B cell (primary cell): ENCODE data around the gene SLC6A6. TPM values are rescaled to one million over a fixed set of nuclear protein-coding genes. Genes with fewer than 3 reads are reported as not detected.

Experiments
- ATAC-seq: fragments of 200-7000 bp; cut with Tn5 transposase; one replicate; pipeline ENCODE4 v1.10.0; 2021; ENCODE audit warnings: low read depth, mild to moderate bottlenecking, moderate number of reproducible peaks, moderate library complexity
- CTCF ChIA-PET: fragments of 350-600 bp; sonication (Branson Sonifier 250); formaldehyde crosslinking; loops from one replicate; lab custom pipeline; 2021; ENCODE audit warnings: antibody characterized with exemption, inconsistent platforms; lab: Charles Lee
- POLR2A ChIA-PET: fragments of 350-600 bp; sonication (Branson Sonifier 250); formaldehyde crosslinking; loops from one replicate; lab custom pipeline; 2021; ENCODE audit warnings: antibody characterized with exemption; lab: Charles Lee
- DNase-seq: peaks from one replicate; pipeline ENCODE4 v3.0.0; 2013
- H2AFZ ChIP-seq: 2 replicates; pipeline ENCODE4 v1.6.1; 2012; ENCODE audit warnings: mild to moderate bottlenecking, low read depth, low read length; ENCODE audit not compliant: insufficient read depth, poor library complexity, severe bottlenecking
- H3K27ac ChIP-seq, 2 donors: 1 replicate in 1 of 2; 2 replicates in 1 of 2; pipeline ENCODE4 v1.5.1; 2012 to 2013; ENCODE audit warnings: low read length in 2 of 2, mild to moderate bottlenecking in 2 of 2, moderate library complexity in 1 of 2
- H3K27me3 ChIP-seq, 4 experiments: fragments of 200-600 bp in 1 of 4; sonication (generic) in 1 of 4; replicated peaks in 1 of 4; 1 replicate in 2 of 4; 2 replicates in 2 of 4; pipeline versions ENCODE4 v1.6.1 to v1.7.0; 2013 to 2016; ENCODE audit warnings: low read length in 3 of 4, mild to moderate bottlenecking in 2 of 4, mixed read lengths in 1 of 4, moderate library complexity in 1 of 4; ENCODE audit not compliant: insufficient read depth in 4 of 4, control insufficient read depth in 3 of 4; ENCODE audit errors: control extremely low read depth in 1 of 4
- H3K36me3 ChIP-seq, 2 experiments: replicated peaks in 1 of 2; 1 replicate in 1 of 2; 2 replicates in 1 of 2; pipeline versions ENCODE4 v1.6.1 to v1.7.1; 2013; ENCODE audit warnings: low read length in 1 of 2; ENCODE audit not compliant: insufficient read depth in 2 of 2, control insufficient read depth in 1 of 2; ENCODE audit errors: control extremely low read depth in 1 of 2, extremely low read depth in 1 of 2
- H3K4me1 ChIP-seq, 2 donors: fragments of 200-600 bp in 1 of 2; sonication (generic) in 1 of 2; 1 replicate in 1 of 2; 2 replicates in 1 of 2; pipeline versions ENCODE4 v1.5.1 to v1.6.1; 2013 to 2017; ENCODE audit warnings: low read length in 2 of 2; ENCODE audit not compliant: control insufficient read depth in 2 of 2, insufficient read depth in 2 of 2
- H3K4me2 ChIP-seq: replicated peaks from 2 replicates; pipeline ENCODE3; 2012; ENCODE audit warnings: mild to moderate bottlenecking, low read depth, low read length; ENCODE audit not compliant: poor library complexity, severe bottlenecking
- H3K4me3 ChIP-seq, 5 experiments: fragments of 200-600 bp in 1 of 5; sonication (generic) in 1 of 5; 1 replicate in 3 of 5; 2 replicates in 2 of 5; pipeline versions ENCODE4 v1.5.1 to v1.7.0; 2011 to 2016; ENCODE audit warnings: low read length in 4 of 5, mild to moderate bottlenecking in 4 of 5, low read depth in 2 of 5, control low read depth in 1 of 5, moderate library complexity in 1 of 5; ENCODE audit not compliant: insufficient read depth in 1 of 5; ENCODE audit errors: control extremely low read depth in 1 of 5, extremely low read depth in 1 of 5
- H3K79me2 ChIP-seq: fragments of 200-600 bp; sonication (generic); one replicate; pipeline ENCODE4 v1.6.0; 2016; ENCODE audit warnings: low read length; ENCODE audit not compliant: control insufficient read depth, insufficient read depth
- H3K9ac ChIP-seq: fragments of 200-600 bp; sonication (generic); 2 replicates; pipeline ENCODE4 v1.6.1; 2017; ENCODE audit warnings: mild to moderate bottlenecking, low read length, moderate library complexity
- H3K9me3 ChIP-seq, 3 donors: one replicate each; pipeline versions ENCODE4 v1.6.1 to v1.7.1; 2013; ENCODE audit warnings: low read length in 2 of 3; ENCODE audit not compliant: control insufficient read depth in 2 of 3, insufficient read depth in 1 of 3; ENCODE audit errors: control extremely low read depth in 1 of 3
- H4K20me1 ChIP-seq: 2 replicates; pipeline ENCODE4 v1.6.0; 2012; ENCODE audit warnings: mild to moderate bottlenecking, low read length; ENCODE audit not compliant: insufficient read depth, control insufficient read depth, poor library complexity, severe bottlenecking
- H3K27ac Mint-ChIP-seq: one replicate; pipeline ENCODE4 v1.8.0; 2021; ENCODE audit warnings: mixed read lengths
- H3K27me3 Mint-ChIP-seq: one replicate; pipeline ENCODE4 v1.8.0; 2021; ENCODE audit warnings: mixed read lengths
- H3K4me1 Mint-ChIP-seq: one replicate; pipeline ENCODE4 v1.8.0; 2021; ENCODE audit warnings: mixed read lengths
- H3K4me3 Mint-ChIP-seq: one replicate; pipeline ENCODE4 v1.8.0; 2021; ENCODE audit warnings: mixed read lengths
- H3K9me3 Mint-ChIP-seq: one replicate; pipeline ENCODE4 v1.8.0; 2022; ENCODE audit warnings: mixed read lengths; ENCODE audit not compliant: insufficient read depth
- CTCF ChIP-seq: fragments of 200-600 bp; IDR thresholded peaks from one replicate; pipeline ENCODE4 v1.8.0; 2022; ENCODE audit warnings: antibody characterized with exemption, mild to moderate bottlenecking
- EZH2 ChIP-seq: IDR thresholded peaks from 2 replicates; pipeline ENCODE4 v1.6.1; 2012; ENCODE audit warnings: borderline replicate concordance, low read depth, mild to moderate bottlenecking, moderate library complexity, low read length; ENCODE audit not compliant: insufficient read depth, poor library complexity, severe bottlenecking
- WGBS: methylation state at CpG from one replicate; pipeline ENCODE4 v1.1.5; 2013; ENCODE audit warnings: missing lambda C conversion rate; ENCODE audit not compliant: insufficient coverage; 5-methylcytosine and 5-hydroxymethylcytosine counted together
- intact Hi-C: fragments of 100-400 bp; cut with micrococcal nuclease; formaldehyde crosslinking; loops from one replicate; pipeline ENCODE4 v1.10.0; 2022
- polyA plus RNA-seq: library from polyadenylated mRNA; depleted of rRNA; stranded (reverse); fragments of >200 nt; gene quantifications from 2 replicates; pipeline ENCODE4 v1.2.3, GENCODE V29; 2012
- total RNA-seq, 2 donors: library from RNA; stranded (reverse); fragments of 120-200 nt in 1 of 2; gene quantifications; 1 replicate in 1 of 2; 2 replicates in 1 of 2; pipeline versions ENCODE4 v1.2.3 to v1.2.4, GENCODE V29; 2013 to 2022

The SLC6A6 gene
- total and polyA plus RNA-seq, 2 donors (not counting 1 experiment from before 2014, with no cell fraction given) = 34.2 to 48.7 TPM

- Histone ChIP-seq H3K27me3 (no peaks in the 10 kb centered on the region), H3K79me2 (no peaks in the 10 kb centered on the region), H3K9me3 (no peaks in the 10 kb centered on the region), H3K36me3 (peaks cover 0 to 54% of the 10 kb centered on the region in 2 experiments), H4K20me1 (no peaks in the 10 kb centered on the region), H3K9ac (no peak overlapping the region), H3K4me3 (no peak overlapping the region), H3K4me1 (no peaks in the 10 kb centered on the region), H3K27ac (no peak overlapping the region), H3K4me2 (no peak overlapping the region), H2AFZ (no peak overlapping the region)
- WGBS = 92% methylated on average over 12 of the region's 13 CpGs
- ATAC-seq (no peak), DNase-seq (no peak)
- Mint-ChIP-seq H3K9me3 (no peaks in the 10 kb centered on the region), H3K4me1 (no peaks in the 10 kb centered on the region), H3K27ac (no peak overlapping the region), H3K27me3 (no peaks in the 10 kb centered on the region), H3K4me3 (no peak overlapping the region)
- intact Hi-C loops = loop anchor here (1.0 kb wide), 2 partner anchors 59 to 200 kb away; partner anchors contain the start of gene SLC6A6
- TF ChIP-seq CTCF = no peak
- no peak for TF ChIP-seq EZH2
- POLR2A ChIA-PET = no interaction called here
- CTCF ChIA-PET = interaction anchor here (0.9 to 6.2 kb wide), 16 partner anchors 9 to 565 kb away, joined by 3 to 80 read pairs (median 6); partner anchors contain the start of gene SLC6A6
Observed at GRCh38 chr3:14461006-14461747, 58.8 kb downstream of the SLC6A6 start.

GRCh38 chr3:14461748-14462324 lies 59.4 kb downstream of the SLC6A6 start:
- H3K9me3 Mint-ChIP-seq = no peaks in the 10 kb centered on the region
- 46% methylated on average over 6 of the region's 8 CpGs for WGBS
- no peak overlapping the region for H3K27ac Mint-ChIP-seq

More at GRCh38 chr3:14461748-14462324, 59.4 kb downstream of the SLC6A6 start:
- ATAC-seq (peak; percentile 71), DNase-seq (peak; percentile 62)
- CTCF ChIA-PET = interaction anchor here (0.8 to 6.2 kb wide), 21 partner anchors 8 to 566 kb away, joined by 3 to 80 read pairs (median 4); partner anchors contain the start of gene SLC6A6
- no peak overlapping the region for H3K27ac ChIP-seq
- H3K4me2 ChIP-seq = no peak overlapping the region
- H3K9me3 ChIP-seq = no peaks in the 10 kb centered on the region
- TF ChIP-seq EZH2 (no peak), CTCF (peak; percentile 49)
- H3K9ac ChIP-seq = no peak overlapping the region
- POLR2A ChIA-PET = no interaction called here
- H3K27me3 ChIP-seq = no peaks in the 10 kb centered on the region
- intact Hi-C loops = loop anchor here (1.0 kb wide), 2 partner anchors 60 to 201 kb away; partner anchors contain the start of gene SLC6A6
- no peaks in the 10 kb centered on the region for H4K20me1 ChIP-seq
- Mint-ChIP-seq H3K4me3 (no peak overlapping the region), H3K4me1 (no peaks in the 10 kb centered on the region), H3K27me3 (no peaks in the 10 kb centered on the region)
- H3K36me3 ChIP-seq = peaks cover 0 to 48% of the 10 kb centered on the region in 2 experiments
- H2AFZ ChIP-seq = no peak overlapping the region
- H3K79me2 ChIP-seq = no peaks in the 10 kb centered on the region
- no peaks in the 10 kb centered on the region for H3K4me1 ChIP-seq
- H3K4me3 ChIP-seq = no peak overlapping the region
